Loucy (cell line): Measurements from ENCODE around the gene TTC21B.

ENCODE experiments used
- CTCF ChIP-seq: fragments of 200-600 bp; sonication (generic); conservative IDR thresholded peaks from 2 replicates; pipeline ENCODE4 v1.5.1; 2014; ENCODE audit warnings: mild to moderate bottlenecking, antibody characterized with exemption, low read length
- EZH2phosphoT487 ChIP-seq: fragments of 200-600 bp; IDR thresholded peaks from 2 replicates; pipeline ENCODE4 v1.6.1; 2018; ENCODE audit warnings: antibody characterized with exemption, mild to moderate bottlenecking, moderate library complexity, borderline replicate concordance

- TF ChIP-seq CTCF (no peak), EZH2phosphoT487 (no peak)
Observed at GRCh38 chr2:165911231-165911630, 42.3 kb downstream of the TTC21B start.
